HepG2 (cell line): ENCODE measurements around the gene UBE2D3. TPM values are rescaled to one million over a fixed set of nuclear protein-coding genes. Genes with fewer than 3 reads are reported as not detected.

Experiments used
- BCL3 ChIP-seq: sonication (generic); formaldehyde crosslinking; IDR thresholded peaks from 2 replicates; pipeline ENCODE4 v1.5.1; 2020; ENCODE audit warnings: mild to moderate bottlenecking, missing genetic modification reagents, moderate library complexity
- HNF1A ChIP-seq, 2 experiments: sonication (generic) in 1 of 2; formaldehyde crosslinking in 1 of 2; IDR thresholded peaks; 2 replicates each; pipeline versions ENCODE4 v1.4.0 to v1.6.1; 2016 to 2020; ENCODE audit warnings: borderline replicate concordance in 1 of 2, low read depth in 1 of 2, mild to moderate bottlenecking in 1 of 2, missing genetic modification reagents in 1 of 2
- HNRNPL ChIP-seq: fragments of 200-400 bp; formaldehyde crosslinking; IDR thresholded peaks from 2 replicates; pipeline ENCODE4 v1.6.1; 2017; ENCODE audit warnings: mild to moderate bottlenecking, low read depth, low read length
- MAFK ChIP-seq, 2 experiments: IDR thresholded peaks in 1 of 2; conservative IDR thresholded peaks in 1 of 2; 2 replicates each; pipeline ENCODE4 v1.6.1; 2011; ENCODE audit warnings: improper control_type of control experiment in 2 of 2, low read length in 2 of 2
- MBD4 ChIP-seq: IDR thresholded peaks from 2 replicates; pipeline ENCODE4 v1.6.1; 2012; ENCODE audit warnings: low read length, inconsistent platforms, borderline replicate concordance
- NCOA1 ChIP-seq: sonication (generic); formaldehyde crosslinking; IDR thresholded peaks from 2 replicates; pipeline ENCODE4 v1.9.0; 2021; ENCODE audit warnings: missing genetic modification reagents
- NFRKB ChIP-seq: fragments of 450-650 bp; IDR thresholded peaks from 2 replicates; pipeline ENCODE4 v1.6.1; 2017
- POGZ ChIP-seq: sonication (generic); formaldehyde crosslinking; IDR thresholded peaks from 2 replicates; pipeline ENCODE4 v1.4.0; 2020; ENCODE audit warnings: mild to moderate bottlenecking, missing genetic modification reagents
- SRSF4 ChIP-seq: fragments of 200-400 bp; formaldehyde crosslinking; IDR thresholded peaks from one replicate; pipeline ENCODE4 v1.6.1; 2018; ENCODE audit warnings: mild to moderate bottlenecking, low read depth, low read length, moderate library complexity; ENCODE audit not compliant: poor library complexity, severe bottlenecking
- U2AF1 ChIP-seq: fragments of 200-400 bp; formaldehyde crosslinking; optimal IDR thresholded peaks from 2 replicates; pipeline ENCODE3; 2017; ENCODE audit warnings: mild to moderate bottlenecking, low read depth, low read length
- ZFP41 ChIP-seq: sonication (generic); formaldehyde crosslinking; IDR thresholded peaks from 2 replicates; pipeline ENCODE4 v1.4.0; 2020; ENCODE audit warnings: mild to moderate bottlenecking, missing genetic modification reagents, borderline replicate concordance
- ZFP91 ChIP-seq: sonication (generic); formaldehyde crosslinking; IDR thresholded peaks from 2 replicates; pipeline ENCODE4 v1.9.0; 2022; ENCODE audit warnings: missing genetic modification reagents, mild to moderate bottlenecking, borderline replicate concordance
- ZGPAT ChIP-seq: IDR thresholded peaks from 2 replicates; pipeline ENCODE4 v1.6.1; 2016; ENCODE audit warnings: mild to moderate bottlenecking
- ZHX1 ChIP-seq: sonication (generic); formaldehyde crosslinking; IDR thresholded peaks from 2 replicates; pipeline ENCODE4 v1.8.1; 2022; ENCODE audit warnings: low read depth, mild to moderate bottlenecking, missing genetic modification reagents
- ZNF652 ChIP-seq: IDR thresholded peaks from 2 replicates; pipeline ENCODE4 v1.6.1; 2016; ENCODE audit warnings: low read depth, borderline replicate concordance
- ZNF713 ChIP-seq: sonication (generic); formaldehyde crosslinking; IDR thresholded peaks from 2 replicates; pipeline ENCODE4 v1.4.0; 2020; ENCODE audit warnings: mild to moderate bottlenecking, missing genetic modification reagents
- polyA plus RNA-seq, 8 experiments: library from polyadenylated mRNA; depleted of rRNA in 3 of 8; stranded (reverse) in 7 of 8; unstranded in 1 of 8; fragments of >200 nt; fragmentation: Illumina TruSeq in 4 of 8; extraction: Trizol in 4 of 8; gene quantifications; 2 replicates each; pipeline versions ENCODE4 v1.2.1 to v1.2.3, GENCODE V29; 2011 to 2016; ENCODE audit warnings: low read depth in 4 of 8, missing spikeins in 1 of 8, mixed read lengths in 1 of 8; ENCODE audit not compliant: insufficient read depth in 1 of 8
- total RNA-seq, 5 experiments: library from RNA; depleted of rRNA; stranded (reverse); fragments of >200 nt; fragmentation: Illumina TruSeq; extraction: Trizol; gene quantifications; 2 replicates each; pipeline ENCODE4 v1.2.3, GENCODE V29; 2016; ENCODE audit warnings: low read depth in 1 of 5

Gene UBE2D3
- total and polyA plus RNA-seq, 2 of the 13 experiments (the other 11 are each of a cell fraction or from before 2014, with no cell fraction given), result 224 to 293 TPM

- peak; percentile 82 for TF ChIP-seq ZHX1
- no peak for TF ChIP-seq ZFP41 (CRISPR knock-in tag)
- TF ChIP-seq SRSF4, result no peak
- TF ChIP-seq POGZ (CRISPR knock-in tag), result peak; percentile 86
- peak; percentile 15; the same call in 1 of the 2 replicates for TF ChIP-seq ZFP91
- peak; percentile 24; the same call in 1 of the 2 replicates for TF ChIP-seq ZNF713 (CRISPR knock-in tag)
- peak; percentile 5; the same call in 1 of the 2 replicates for TF ChIP-seq ZNF652 (CRISPR knock-in tag)
- peak; percentile 60; the same call in 1 of the 2 replicates for TF ChIP-seq ZGPAT (CRISPR knock-in tag)
- no peak; the same call in 1 of the 2 replicates for TF ChIP-seq NFRKB
- no peak; the same call in 1 of the 2 replicates for TF ChIP-seq NCOA1 (CRISPR knock-in tag)
- no peak; the same call in 1 of the 2 replicates for TF ChIP-seq MBD4
- no peak for TF ChIP-seq HNRNPL
- TF ChIP-seq HNF1A (IDR thresholded peaks at IDR 0.05; ENCODE audit: low read depth), result no peak; the same call in 1 of the 2 replicates
- TF ChIP-seq HNF1A (CRISPR knock-in tag; IDR thresholded peaks at IDR 0.05; ENCODE audit: borderline replicate concordance), result peak; percentile 38; the same call in 1 of the 2 replicates
- TF ChIP-seq MAFK (conservative IDR thresholded peaks at IDR 0.05 in 1 of 2, IDR thresholded peaks at IDR 0.05 in 1 of 2; ENCODE audit: low read length in 2 of 2), result no peak
- no peak for TF ChIP-seq U2AF1
- TF ChIP-seq BCL3, result no peak; the same call in 1 of the 2 replicates
These were observed 534 bp upstream of the UBE2D3 start (continued) for GRCh38 chr4:102827674-102828496.
